ENCODE data around the gene CPB2. TPM values are rescaled to one million over a fixed set of nuclear protein-coding genes. Genes with fewer than 3 reads are reported as not detected.

Gene CPB2
- total and polyA plus RNA-seq, 5 donors from 2014 or later, result 0.17 TPM; not detected in 4

DNA sequence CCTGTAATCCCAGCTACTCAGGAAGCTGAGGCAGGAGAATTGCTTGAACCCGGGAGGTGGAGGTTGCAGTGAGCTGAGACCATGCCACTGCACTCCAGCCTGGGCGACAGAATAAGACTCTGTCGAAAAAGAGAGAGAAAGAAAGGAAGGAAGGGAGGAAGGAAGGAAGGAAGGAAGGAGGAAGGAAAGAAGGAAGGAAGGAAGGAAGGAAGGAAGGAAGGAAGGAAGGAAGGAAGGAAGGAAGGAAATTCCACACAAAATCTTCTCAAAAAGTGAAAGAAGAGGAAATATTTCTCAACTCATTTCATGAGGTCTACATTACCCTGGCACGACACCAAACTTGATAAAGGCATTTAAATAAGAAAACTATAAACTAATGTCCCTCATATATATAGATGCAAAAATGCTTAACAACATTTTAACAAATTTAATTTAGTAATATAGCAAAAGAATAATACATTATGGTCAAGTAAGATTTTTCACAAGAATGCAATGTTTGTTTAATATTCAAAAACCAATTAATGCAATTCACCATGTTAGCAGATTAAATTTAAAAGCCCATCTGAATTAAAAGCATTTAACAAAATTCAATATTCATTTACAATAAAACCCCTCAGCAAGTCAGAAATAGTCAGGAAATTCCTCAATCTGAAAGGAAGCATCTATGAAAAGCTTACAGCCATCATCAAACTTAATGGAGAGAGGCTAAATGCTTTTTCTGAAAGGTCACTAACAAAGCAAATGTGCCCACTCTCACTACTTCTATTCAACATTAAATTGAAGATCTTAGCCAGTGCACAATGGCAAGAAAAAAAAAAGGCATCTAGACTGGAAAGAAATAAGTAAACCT, 12.0 kb upstream of the CPB2 start:
- ATAC-seq (ENCODE audit: low read depth in 2 of 2), result no peak
- no peak overlapping the region for H3K27ac ChIP-seq (ENCODE audit: insufficient read depth, low read length, poor library complexity, severe bottlenecking)
- H3K4me3 ChIP-seq (ENCODE audit: low read depth, low read length), result no peak overlapping the region
- Mint-ChIP-seq H3K4me3 (no peak overlapping the region), H3K27ac (no peak overlapping the region), H3K36me3 (no peaks in the 10 kb centered on the region), H3K4me1 (peaks cover 0 to 5% (median 2%) of the 10 kb centered on the region in 4 donors), H3K27me3 (peaks cover 53% of the 10 kb centered on the region), H3K9me3 (peaks cover 0 to 2% (median 0%) of the 10 kb centered on the region in 7 donors)
- H3K9me3 ChIP-seq (ENCODE audit: control insufficient read depth in 2 of 2, low read length in 2 of 2), result no peaks in the 10 kb centered on the region
- no peaks in the 10 kb centered on the region for H3K36me3 ChIP-seq (ENCODE audit: control insufficient read depth, insufficient read depth, low read length)
- DNase-seq, result no peak
- no peaks in the 10 kb centered on the region for H3K4me1 ChIP-seq (ENCODE audit: control insufficient read depth, insufficient read depth, low read length, poor library complexity, severe bottlenecking)
- H3K27me3 ChIP-seq (ENCODE audit: control insufficient read depth, insufficient read depth, low read length), result peaks cover 15% of the 10 kb centered on the region

DNA sequence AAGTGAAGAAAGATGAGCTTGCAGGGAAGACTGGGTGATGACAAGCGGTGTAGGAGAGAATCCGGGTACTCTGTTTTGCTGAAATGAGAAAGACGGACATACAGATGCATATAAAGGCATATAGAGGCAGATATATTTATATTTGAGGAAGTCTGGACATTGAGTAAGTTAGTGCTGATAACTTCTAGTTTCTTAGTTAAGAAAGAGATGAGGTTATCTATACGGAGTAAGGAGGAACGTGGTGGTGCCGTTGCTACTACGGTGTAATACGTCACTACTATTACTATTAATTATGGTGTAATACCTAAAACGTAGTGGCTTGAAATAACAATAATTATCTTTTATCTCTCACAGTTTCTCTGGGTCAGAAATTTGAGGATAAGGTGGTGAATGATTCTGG, 9.8 kb upstream of the CPB2 start:
- Histone ChIP-seq H3K36me3 (ENCODE audit: control insufficient read depth, insufficient read depth, low read length) (no peaks in the 10 kb centered on the region), H3K4me3 (ENCODE audit: low read depth, low read length) (no peak overlapping the region), H3K27ac (ENCODE audit: insufficient read depth, low read length, poor library complexity, severe bottlenecking) (no peak overlapping the region), H3K4me1 (ENCODE audit: control insufficient read depth, insufficient read depth, low read length, poor library complexity, severe bottlenecking) (no peaks in the 10 kb centered on the region), H3K9me3 (ENCODE audit: control insufficient read depth in 2 of 2, low read length in 2 of 2) (no peaks in the 10 kb centered on the region), H3K27me3 (ENCODE audit: control insufficient read depth, insufficient read depth, low read length) (peaks cover 27% of the 10 kb centered on the region)
- Mint-ChIP-seq H3K27me3 (peaks cover 73% of the 10 kb centered on the region), H3K4me1 (no peaks in the 10 kb centered on the region), H3K9me3 (peaks cover 0 to 2% (median 0%) of the 10 kb centered on the region in 7 donors), H3K27ac (no peak overlapping the region), H3K36me3 (no peaks in the 10 kb centered on the region), H3K4me3 (no peak overlapping the region)
- ATAC-seq (ENCODE audit: low read depth in 2 of 2), result no peak
- DNase-seq, result no peak

DNA sequence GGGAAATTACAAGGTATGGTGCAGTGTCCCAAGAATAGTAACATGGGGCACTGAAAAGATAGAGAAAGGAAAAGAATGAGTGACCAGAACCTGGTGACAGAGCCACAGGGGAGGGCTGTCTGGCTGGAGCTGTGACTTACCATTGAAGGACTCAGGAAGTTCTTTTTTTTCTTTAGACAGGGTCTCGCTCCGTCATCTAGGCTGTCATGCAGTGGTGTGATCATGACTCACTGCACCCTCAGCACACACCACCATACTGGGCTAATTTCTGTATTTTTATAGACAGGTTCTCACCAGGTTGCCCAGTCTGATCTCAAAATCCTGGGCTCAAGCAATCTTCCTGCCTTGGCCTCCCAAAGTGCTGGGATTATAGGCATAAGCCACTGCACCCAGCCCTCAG, 8.8 kb upstream of the CPB2 start:
- no peak overlapping the region for H3K27ac ChIP-seq (ENCODE audit: insufficient read depth, low read length, poor library complexity, severe bottlenecking)
- no peak overlapping the region for H3K4me3 ChIP-seq (ENCODE audit: low read depth, low read length)
- H3K9me3 Mint-ChIP-seq, result peaks cover 0 to 3% (median 0%) of the 10 kb centered on the region in 7 donors
- H3K27ac Mint-ChIP-seq, result no peak overlapping the region
- no peaks in the 10 kb centered on the region for H3K36me3 Mint-ChIP-seq
- no peaks in the 10 kb centered on the region for H3K4me1 ChIP-seq (ENCODE audit: control insufficient read depth, insufficient read depth, low read length, poor library complexity, severe bottlenecking)
- no peaks in the 10 kb centered on the region for H3K9me3 ChIP-seq (ENCODE audit: control insufficient read depth in 2 of 2, low read length in 2 of 2)
- DNase-seq (no peak), ATAC-seq (ENCODE audit: low read depth in 2 of 2) (peak in 1 of 2 donors; percentile 31)
- no peak overlapping the region for H3K4me3 Mint-ChIP-seq
- H3K36me3 ChIP-seq (ENCODE audit: control insufficient read depth, insufficient read depth, low read length), result no peaks in the 10 kb centered on the region
- H3K27me3 Mint-ChIP-seq, result peaks cover 75% of the 10 kb centered on the region
- H3K4me1 Mint-ChIP-seq, result no peaks in the 10 kb centered on the region
- peaks cover 29% of the 10 kb centered on the region for H3K27me3 ChIP-seq (ENCODE audit: control insufficient read depth, insufficient read depth, low read length)

DNA sequence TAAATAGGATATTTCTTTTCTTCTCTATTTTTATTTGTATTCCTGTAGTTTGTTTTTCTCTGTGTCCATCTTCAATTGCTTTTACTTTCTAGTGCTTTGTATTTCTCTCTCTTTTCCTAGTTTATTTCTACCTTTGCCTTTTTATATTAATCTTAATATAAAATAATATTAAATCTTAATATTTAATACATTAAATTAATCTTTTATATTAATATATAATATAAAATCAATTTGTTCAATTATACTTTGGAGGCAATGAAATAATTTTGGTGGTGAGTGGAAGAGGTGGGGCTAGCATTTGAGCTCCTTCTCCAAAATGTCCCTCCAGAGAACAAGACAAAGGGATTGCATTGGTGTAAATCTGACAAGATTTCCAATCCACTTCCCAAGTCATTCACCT, 6.3 kb upstream of the CPB2 start:
- H3K36me3 ChIP-seq (ENCODE audit: control insufficient read depth, insufficient read depth, low read length), result no peaks in the 10 kb centered on the region
- no peaks in the 10 kb centered on the region for H3K9me3 ChIP-seq (ENCODE audit: control insufficient read depth in 2 of 2, low read length in 2 of 2)
- peaks cover 0 to 5% (median 3%) of the 10 kb centered on the region in 4 donors for H3K4me1 Mint-ChIP-seq
- no peak for ATAC-seq (ENCODE audit: low read depth in 2 of 2)
- H3K27ac Mint-ChIP-seq, result no peak overlapping the region
- H3K27me3 Mint-ChIP-seq, result peaks cover 68% of the 10 kb centered on the region
- no peak overlapping the region for H3K4me3 Mint-ChIP-seq
- no peak overlapping the region for H3K4me3 ChIP-seq (ENCODE audit: low read depth, low read length)
- no peak overlapping the region for H3K27ac ChIP-seq (ENCODE audit: insufficient read depth, low read length, poor library complexity, severe bottlenecking)
- no peaks in the 10 kb centered on the region for H3K36me3 Mint-ChIP-seq
- H3K4me1 ChIP-seq (ENCODE audit: control insufficient read depth, insufficient read depth, low read length, poor library complexity, severe bottlenecking), result no peaks in the 10 kb centered on the region
- H3K27me3 ChIP-seq (ENCODE audit: control insufficient read depth, insufficient read depth, low read length), result peaks cover 37% of the 10 kb centered on the region
- no peak for DNase-seq
- peaks cover 0 to 3% (median 0%) of the 10 kb centered on the region in 7 donors for H3K9me3 Mint-ChIP-seq

DNA sequence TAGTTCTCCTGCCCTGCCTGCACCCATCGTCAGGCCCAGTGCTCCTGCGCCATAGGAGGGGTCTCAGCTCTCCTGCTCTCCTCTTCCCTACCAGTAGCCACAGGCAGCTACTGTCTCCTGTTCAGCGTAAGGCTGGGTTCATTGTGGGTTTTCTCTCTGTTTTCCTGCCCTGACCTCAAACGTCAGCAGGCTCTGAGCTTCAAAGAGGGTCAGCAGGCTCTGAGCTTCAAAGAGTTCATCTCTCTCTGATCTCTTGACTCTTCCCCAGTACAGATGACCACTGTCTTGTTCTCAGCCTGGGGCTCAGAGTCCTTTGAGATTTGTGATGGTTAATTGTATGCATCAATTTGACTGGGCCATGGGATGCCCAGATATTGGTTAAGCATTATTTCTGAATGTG, 4.6 kb upstream of the CPB2 start:
- H3K36me3 Mint-ChIP-seq, result no peaks in the 10 kb centered on the region
- Histone ChIP-seq H3K36me3 (ENCODE audit: control insufficient read depth, insufficient read depth, low read length) (no peaks in the 10 kb centered on the region), H3K27ac (ENCODE audit: insufficient read depth, low read length, poor library complexity, severe bottlenecking) (no peak overlapping the region), H3K27me3 (ENCODE audit: control insufficient read depth, insufficient read depth, low read length) (peaks cover 39% of the 10 kb centered on the region), H3K4me3 (ENCODE audit: low read depth, low read length) (no peak overlapping the region), H3K4me1 (ENCODE audit: control insufficient read depth, insufficient read depth, low read length, poor library complexity, severe bottlenecking) (no peaks in the 10 kb centered on the region), H3K9me3 (ENCODE audit: control insufficient read depth in 2 of 2, low read length in 2 of 2) (no peaks in the 10 kb centered on the region)
- peaks cover 0 to 3% (median 0%) of the 10 kb centered on the region in 7 donors for H3K9me3 Mint-ChIP-seq
- ATAC-seq (ENCODE audit: low read depth in 2 of 2) (no peak), DNase-seq (no peak)
- peaks cover 66% of the 10 kb centered on the region for H3K27me3 Mint-ChIP-seq
- H3K4me1 Mint-ChIP-seq, result peaks cover 0 to 5% (median 3%) of the 10 kb centered on the region in 4 donors
- no peak overlapping the region for H3K27ac Mint-ChIP-seq
- H3K4me3 Mint-ChIP-seq, result no peak overlapping the region

DNA sequence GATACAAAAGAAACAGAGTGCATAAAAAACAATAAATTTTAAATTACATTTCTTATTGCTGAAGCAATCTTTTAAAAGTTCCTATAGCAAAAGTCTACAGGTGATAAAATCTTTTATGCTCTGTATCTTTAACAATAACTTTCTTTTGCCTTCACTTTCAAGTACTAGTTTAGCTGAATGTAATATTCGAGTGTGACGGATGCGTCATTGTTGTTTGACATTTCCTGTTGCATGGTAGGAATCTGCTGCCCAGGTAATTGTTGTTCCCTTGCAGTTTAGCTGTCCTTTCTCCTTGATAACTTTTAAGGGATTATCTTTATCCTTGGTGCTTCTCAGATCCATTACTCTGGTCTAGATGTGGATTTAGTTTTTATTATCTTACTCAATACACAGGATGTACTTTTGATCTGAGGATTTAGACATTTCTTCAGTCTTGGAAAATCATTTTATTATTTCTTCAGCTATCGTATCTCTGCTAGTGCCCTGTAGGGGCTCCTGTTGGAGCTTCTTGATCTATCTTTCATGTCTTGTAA, 2.1 kb upstream of the CPB2 start:
- Histone ChIP-seq H3K4me3 (ENCODE audit: low read depth, low read length) (no peak overlapping the region), H3K9me3 (ENCODE audit: control insufficient read depth in 2 of 2, low read length in 2 of 2) (no peaks in the 10 kb centered on the region), H3K4me1 (ENCODE audit: control insufficient read depth, insufficient read depth, low read length, poor library complexity, severe bottlenecking) (no peaks in the 10 kb centered on the region), H3K27ac (ENCODE audit: insufficient read depth, low read length, poor library complexity, severe bottlenecking) (no peak overlapping the region), H3K27me3 (ENCODE audit: control insufficient read depth, insufficient read depth, low read length) (peaks cover 34% of the 10 kb centered on the region), H3K36me3 (ENCODE audit: control insufficient read depth, insufficient read depth, low read length) (no peaks in the 10 kb centered on the region)
- no peak overlapping the region for H3K27ac Mint-ChIP-seq
- peaks cover 0 to 8% (median 3%) of the 10 kb centered on the region in 4 donors for H3K4me1 Mint-ChIP-seq
- H3K4me3 Mint-ChIP-seq, result no peak overlapping the region
- peaks cover 0 to 3% (median 0%) of the 10 kb centered on the region in 7 donors for H3K9me3 Mint-ChIP-seq
- H3K27me3 Mint-ChIP-seq, result peaks cover 66% of the 10 kb centered on the region
- ATAC-seq (ENCODE audit: low read depth in 2 of 2), result no peak
- H3K36me3 Mint-ChIP-seq, result no peaks in the 10 kb centered on the region
- DNase-seq, result no peak

DNA sequence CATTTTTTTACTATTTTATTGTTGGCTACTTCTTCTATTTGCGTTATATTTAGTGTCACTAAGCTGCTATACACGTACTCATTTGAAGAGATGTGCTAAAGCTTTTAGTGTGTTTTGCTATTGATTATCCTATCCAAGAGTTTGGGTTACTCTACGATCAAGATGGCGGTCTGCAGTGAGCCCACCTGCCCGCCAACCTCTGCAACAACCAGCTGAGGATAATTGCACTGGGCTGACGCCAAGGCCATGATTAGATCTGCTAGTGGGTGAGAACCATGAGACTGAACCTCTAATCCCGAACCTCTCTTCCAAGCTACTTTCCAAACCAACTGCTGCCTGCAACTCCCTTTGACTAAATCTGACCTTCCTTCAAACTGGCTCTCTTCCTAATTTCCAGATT, 1.8 kb downstream of the CPB2 start:
- H3K27me3 ChIP-seq (ENCODE audit: control insufficient read depth, insufficient read depth, low read length), result peaks cover 14% of the 10 kb centered on the region
- Mint-ChIP-seq H3K9me3 (peaks cover 0 to 3% (median 0%) of the 10 kb centered on the region in 7 donors), H3K36me3 (no peaks in the 10 kb centered on the region), H3K27ac (no peak overlapping the region), H3K4me1 (peaks cover 0 to 8% (median 3%) of the 10 kb centered on the region in 4 donors), H3K4me3 (no peak overlapping the region), H3K27me3 (peaks cover 50% of the 10 kb centered on the region)
- H3K4me3 ChIP-seq (ENCODE audit: low read depth, low read length), result no peak overlapping the region
- no peak overlapping the region for H3K27ac ChIP-seq (ENCODE audit: insufficient read depth, low read length, poor library complexity, severe bottlenecking)
- DNase-seq (no peak), ATAC-seq (ENCODE audit: low read depth in 2 of 2) (no peak)
- no peaks in the 10 kb centered on the region for H3K36me3 ChIP-seq (ENCODE audit: control insufficient read depth, insufficient read depth, low read length)
- H3K9me3 ChIP-seq (ENCODE audit: control insufficient read depth in 2 of 2, low read length in 2 of 2), result no peaks in the 10 kb centered on the region
- H3K4me1 ChIP-seq (ENCODE audit: control insufficient read depth, insufficient read depth, low read length, poor library complexity, severe bottlenecking), result no peaks in the 10 kb centered on the region

DNA sequence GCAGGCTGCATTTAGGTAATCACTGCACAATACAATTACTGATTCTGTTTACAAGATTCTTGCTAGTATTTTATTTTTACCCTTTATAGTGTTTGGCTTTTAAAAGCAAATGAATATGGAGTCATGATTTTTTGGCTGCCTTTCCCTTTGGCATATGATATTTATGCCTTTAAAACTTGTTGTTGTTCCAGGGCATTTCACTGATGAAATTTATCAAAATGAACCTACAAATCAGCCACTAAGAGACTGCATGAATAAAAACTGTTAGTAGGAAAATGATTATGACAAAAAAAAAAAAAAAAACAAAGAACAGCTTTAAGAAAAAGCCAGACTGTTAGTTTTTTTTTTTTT, 2.6 kb downstream of the CPB2 start:
- H3K27me3 Mint-ChIP-seq, result peaks cover 54% of the 10 kb centered on the region
- no peak overlapping the region for H3K4me3 Mint-ChIP-seq
- Histone ChIP-seq H3K27ac (ENCODE audit: insufficient read depth, low read length, poor library complexity, severe bottlenecking) (no peak overlapping the region), H3K27me3 (ENCODE audit: control insufficient read depth, insufficient read depth, low read length) (peaks cover 10% of the 10 kb centered on the region), H3K4me3 (ENCODE audit: low read depth, low read length) (no peak overlapping the region), H3K36me3 (ENCODE audit: control insufficient read depth, insufficient read depth, low read length) (no peaks in the 10 kb centered on the region), H3K9me3 (ENCODE audit: control insufficient read depth in 2 of 2, low read length in 2 of 2) (no peaks in the 10 kb centered on the region), H3K4me1 (ENCODE audit: control insufficient read depth, insufficient read depth, low read length, poor library complexity, severe bottlenecking) (no peaks in the 10 kb centered on the region)
- peaks cover 0 to 3% (median 0%) of the 10 kb centered on the region in 7 donors for H3K9me3 Mint-ChIP-seq
- no peak overlapping the region for H3K27ac Mint-ChIP-seq
- no peaks in the 10 kb centered on the region for H3K36me3 Mint-ChIP-seq
- ATAC-seq (ENCODE audit: low read depth in 2 of 2) (no peak), DNase-seq (no peak)
- H3K4me1 Mint-ChIP-seq, result peaks cover 0 to 5% (median 2%) of the 10 kb centered on the region in 4 donors

All from CD4-positive, CD25-positive, alpha-beta regulatory T cell (primary cell).